Measurements from ENCODE around the gene APRT. TPM values are rescaled to one million over a fixed set of nuclear protein-coding genes. Genes with fewer than 3 reads are reported as not detected.

The APRT gene
- total and polyA plus RNA-seq, 2 of the 8 experiments (the other 6 are each of a cell fraction or from before 2014, with no cell fraction given): 221 to 267 TPM

GRCh38 chr16:88840600-88841215, 29.0 kb upstream of the APRT start:
- CTCF ChIA-PET (ENCODE audit: partially characterized antibody): interaction anchor here (0.9 to 2.7 kb wide), 7 partner anchors 11 to 27 kb away, joined by 3 to 10 read pairs (median 6); partner anchors contain the start of gene TRAPPC2L
- POLR2A ChIA-PET (ENCODE audit: partially characterized antibody): interaction anchor here (0.9 kb wide), 1 partner anchor 36 kb away, joined by 3 read pairs; no protein-coding TSS in a partner anchor
- 94% methylated on average over 22 of the region's 30 CpGs; no CpG with 5 or more reads in 1 of the 2 experiments for WGBS, 2 experiments (ENCODE audit: extremely low coverage in 1 of 2, insufficient coverage in 1 of 2, insufficient read length in 1 of 2, insufficient replicate concordance in 2 of 2, low coverage in 1 of 2, low lambda C conversion rate in 2 of 2, missing lambda C conversion rate in 1 of 2)

More at GRCh38 chr16:88840600-88841215, 29.0 kb upstream of the APRT start:
- Histone ChIP-seq H2BK20ac (ENCODE audit: low read length) (no peak overlapping the region), H3K9ac (replicated peaks in 1 of 4; ENCODE audit: extremely low read depth in 1 of 4, low read depth in 3 of 4, low read length in 3 of 4) (no peak overlapping the region), H3K4me3 (ENCODE audit: extremely low read depth in 1 of 4, insufficient read depth in 2 of 4, low read depth in 3 of 4, low read length in 4 of 4) (no peak overlapping the region), H3K79me2 (ENCODE audit: control insufficient read depth in 1 of 2, insufficient read depth in 2 of 2, low read length in 2 of 2) (no peaks in the 10 kb centered on the region), H4K91ac (replicated peaks; ENCODE audit: insufficient read length, low read length) (no peak overlapping the region), H3K14ac (ENCODE audit: insufficient read length) (no peak overlapping the region), H3K4me1 (replicated peaks in 1 of 4; ENCODE audit: control insufficient read depth in 3 of 4, insufficient read depth in 4 of 4, low read length in 3 of 4) (no peaks in the 10 kb centered on the region), H4K20me1 (replicated peaks in 1 of 2; ENCODE audit: control insufficient read depth in 1 of 2, insufficient read depth in 2 of 2, low read length in 2 of 2) (no peaks in the 10 kb centered on the region), H4K5ac (ENCODE audit: insufficient read length, low read depth, low read length) (no peak overlapping the region), H3K27ac (ENCODE audit: low read depth, low read length) (no peak overlapping the region), H3K27me3 (replicated peaks in 1 of 4; ENCODE audit: control insufficient read depth in 3 of 4, extremely low read depth in 1 of 4, insufficient read depth in 3 of 4, low read length in 3 of 4) (no peaks in the 10 kb centered on the region), H3K4me2 (ENCODE audit: insufficient read depth in 1 of 2, low read depth in 2 of 2, low read length in 2 of 2) (no peak overlapping the region), H2BK15ac (ENCODE audit: low read length) (no peak overlapping the region), H2AFZ (ENCODE audit: low read length) (no peak overlapping the region), H3K36me3 (ENCODE audit: control insufficient read depth in 2 of 4, insufficient read depth in 4 of 4, low read length in 3 of 4) (peaks cover 0 to 5% (median 0%) of the 10 kb centered on the region in 4 experiments; a peak in 2 of 8 replicates), H2BK12ac (ENCODE audit: low read depth, low read length) (no peak overlapping the region), H3K23ac (ENCODE audit: insufficient read length) (no peak overlapping the region), H3K79me1 (ENCODE audit: low read depth, low read length) (no peaks in the 10 kb centered on the region), H3K18ac (ENCODE audit: extremely low read depth, low read length) (no peak overlapping the region), H3K23me2 (ENCODE audit: low read depth, low read length) (no peaks in the 10 kb centered on the region), H3K56ac (replicated peaks; ENCODE audit: insufficient read length, low read depth, low read length) (no peak overlapping the region), H4K8ac (ENCODE audit: extremely low read depth, insufficient read depth, low read length) (no peak overlapping the region), H2BK120ac (replicated peaks; ENCODE audit: low read depth, low read length) (no peak overlapping the region), H2BK5ac (ENCODE audit: low read depth, low read length) (no peak overlapping the region), H3K9me3 (ENCODE audit: insufficient read depth in 2 of 2, low read depth in 1 of 2, low read length in 1 of 2) (no peaks in the 10 kb centered on the region), H2AK5ac (ENCODE audit: low read depth, low read length) (no peak overlapping the region), H3K4ac (replicated peaks; ENCODE audit: insufficient read length, low read depth, low read length) (no peak overlapping the region)
- FAIRE-seq: no peak
- DNase-seq (ENCODE audit: low read depth in 1 of 2, low spot score in 2 of 2): no peak
- TF ChIP-seq FOSL1 (IDR thresholded peaks at IDR 0.05; ENCODE audit: insufficient read depth, low read depth, low read length) (no peak), RNF2 (IDR thresholded peaks at IDR 0.05; ENCODE audit: borderline replicate concordance, low read depth, low read length, missing control alignments, poor library complexity, severe bottlenecking) (no peak), SIN3A (conservative IDR thresholded peaks at IDR 0.05 in 1 of 2, IDR thresholded peaks at IDR 0.05 in 1 of 2; ENCODE audit: low read depth in 1 of 2, low read length in 2 of 2) (no peak), TCF12 (IDR thresholded peaks at IDR 0.05; ENCODE audit: low read depth, low read length) (no peak), SP2 (IDR thresholded peaks at IDR 0.05; ENCODE audit: low read length) (no peak)

All from H1 (cell line).